WTC11 (cell line): ENCODE results near the gene AZIN2. TPM values are rescaled to one million over a fixed set of nuclear protein-coding genes. Genes with fewer than 3 reads are reported as not detected.

Experiments used
- ATAC-seq: fragments of 200-7000 bp; cut with Tn5 transposase; 2 replicates; pipeline ENCODE4 v1.10.0; 2021; ENCODE audit warnings: mild to moderate bottlenecking, moderate library complexity
- CTCF ChIA-PET: fragments of 300-600 bp; sonication (Branson Sonifier 250); formaldehyde crosslinking; loops from one replicate; lab custom pipeline; 2021; ENCODE audit warnings: antibody characterized with exemption; lab: Charles Lee
- POLR2A ChIA-PET: fragments of 350-600 bp; sonication (Branson Sonifier 250); formaldehyde crosslinking; loops from one replicate; lab custom pipeline; 2021; ENCODE audit warnings: antibody characterized with exemption; lab: Charles Lee
- DNase-seq: peaks from one replicate; pipeline ENCODE4 v3.0.0; 2021; ENCODE audit warnings: low spot score
- H3K27ac Mint-ChIP-seq: 2 replicates; pipeline ENCODE4 v1.8.0; 2021; ENCODE audit warnings: mixed read lengths
- H3K27me3 Mint-ChIP-seq: 2 replicates; pipeline ENCODE4 v1.8.0; 2021; ENCODE audit warnings: low read depth, mild to moderate bottlenecking, moderate library complexity, mixed read lengths
- H3K36me3 Mint-ChIP-seq: 2 replicates; pipeline ENCODE4 v1.8.0; 2021; ENCODE audit warnings: mixed read lengths
- H3K4me1 Mint-ChIP-seq: 2 replicates; pipeline ENCODE4 v1.8.0; 2022; ENCODE audit warnings: mixed read lengths
- H3K4me3 Mint-ChIP-seq: 2 replicates; pipeline ENCODE4 v1.8.0; 2021; ENCODE audit warnings: mild to moderate bottlenecking, moderate library complexity, mixed read lengths
- H3K9me3 Mint-ChIP-seq: 2 replicates; pipeline ENCODE4 v1.8.0; 2021; ENCODE audit warnings: mixed read lengths
- CREM ChIP-seq: sonication (generic); formaldehyde crosslinking; IDR thresholded peaks from 2 replicates; pipeline ENCODE4 v1.8.1; 2022; ENCODE audit warnings: mild to moderate bottlenecking, missing genetic modification reagents, moderate library complexity
- ETV6 ChIP-seq: sonication (generic); formaldehyde crosslinking; IDR thresholded peaks from 2 replicates; pipeline ENCODE4 v1.8.1; 2022; ENCODE audit warnings: mild to moderate bottlenecking, missing genetic modification reagents
- GRHL2 ChIP-seq: fragments of 250-450 bp; sonication (Bioruptor Pico); IDR thresholded peaks from 2 replicates; pipeline ENCODE4 v1.8.0; 2022; ENCODE audit warnings: mild to moderate bottlenecking, moderate library complexity; ENCODE audit not compliant: insufficient replicate concordance, severe bottlenecking
- IRF2 ChIP-seq: sonication (generic); formaldehyde crosslinking; IDR thresholded peaks from 2 replicates; pipeline ENCODE4 v1.8.0; 2022; ENCODE audit warnings: low read depth, missing genetic modification reagents, borderline replicate concordance
- JAZF1 ChIP-seq: fragments of 250-450 bp; sonication (Bioruptor Pico); IDR thresholded peaks from 2 replicates; pipeline ENCODE4 v1.9.0; 2021; ENCODE audit warnings: moderate library complexity, mild to moderate bottlenecking, inconsistent platforms
- JUN ChIP-seq: sonication (generic); formaldehyde crosslinking; IDR thresholded peaks from 2 replicates; pipeline ENCODE4 v1.8.0; 2023; ENCODE audit warnings: mild to moderate bottlenecking, missing genetic modification reagents
- NFE2L1 ChIP-seq: sonication (generic); formaldehyde crosslinking; IDR thresholded peaks from 2 replicates; pipeline ENCODE4 v1.8.1; 2023; ENCODE audit warnings: missing genetic modification reagents
- NR3C1 ChIP-seq: sonication (generic); formaldehyde crosslinking; conservative IDR thresholded peaks from 2 replicates; pipeline ENCODE4 v1.8.1; 2023; ENCODE audit warnings: low read depth, mild to moderate bottlenecking, missing genetic modification reagents
- OVOL2 ChIP-seq: fragments of 250-450 bp; sonication (Bioruptor Pico); IDR thresholded peaks from 2 replicates; pipeline ENCODE4 v1.9.0; 2021; ENCODE audit warnings: mild to moderate bottlenecking, borderline replicate concordance
- PRDM15 ChIP-seq: sonication (generic); formaldehyde crosslinking; IDR thresholded peaks from 2 replicates; pipeline ENCODE4 v1.8.0; 2022; ENCODE audit warnings: missing genetic modification reagents
- RORB ChIP-seq: fragments of 250-450 bp; sonication (Bioruptor Pico); IDR thresholded peaks from 2 replicates; pipeline ENCODE4 v1.9.0; 2021; ENCODE audit warnings: mild to moderate bottlenecking
- SMAD3 ChIP-seq: sonication (generic); formaldehyde crosslinking; IDR thresholded peaks from 2 replicates; pipeline ENCODE4 v1.8.0; 2022; ENCODE audit warnings: missing genetic modification reagents, mild to moderate bottlenecking, borderline replicate concordance
- TEAD1 ChIP-seq: sonication (generic); formaldehyde crosslinking; IDR thresholded peaks from 2 replicates; pipeline ENCODE4 v1.8.0; 2022; ENCODE audit warnings: mild to moderate bottlenecking, missing genetic modification reagents
- USF1 ChIP-seq: sonication (generic); formaldehyde crosslinking; IDR thresholded peaks from 2 replicates; pipeline ENCODE4 v1.8.0; 2022; ENCODE audit warnings: mild to moderate bottlenecking, missing genetic modification reagents
- ZNF121 ChIP-seq: sonication (generic); formaldehyde crosslinking; IDR thresholded peaks from 2 replicates; pipeline ENCODE4 v1.8.0; 2023; ENCODE audit warnings: missing genetic modification reagents
- ZNF281 ChIP-seq: sonication (generic); formaldehyde crosslinking; IDR thresholded peaks from 2 replicates; pipeline ENCODE4 v1.8.0; 2023; ENCODE audit warnings: mild to moderate bottlenecking, missing genetic modification reagents
- ZNF671 ChIP-seq: fragments of 250-450 bp; sonication (Bioruptor Pico); IDR thresholded peaks from 2 replicates; pipeline ENCODE4 v1.8.0; 2021; ENCODE audit warnings: mild to moderate bottlenecking
- total RNA-seq: library from RNA; stranded (reverse); gene quantifications from 3 replicates; pipeline ENCODE4 v1.2.3, GENCODE V29; 2021
- TF ChIP-seq, protein P1 (sequence below): fragments of 200-600 bp; IDR thresholded peaks from 2 replicates; pipeline ENCODE4 v1.8.0; 2022; ENCODE audit warnings: antibody characterized with exemption
- TF ChIP-seq, protein P2 (sequence below): sonication (generic); formaldehyde crosslinking; conservative IDR thresholded peaks from 2 replicates; pipeline ENCODE4 v1.8.1; 2023; ENCODE audit warnings: mild to moderate bottlenecking, low read depth, missing genetic modification reagents, moderate library complexity
- TF ChIP-seq, protein P3 (sequence below): sonication (generic); formaldehyde crosslinking; IDR thresholded peaks from 2 replicates; pipeline ENCODE4 v1.8.1; 2022; ENCODE audit warnings: low read depth, mild to moderate bottlenecking, moderate library complexity, missing genetic modification reagents, borderline replicate concordance

The AZIN2 gene
- total RNA-seq, 1 experiment from 2014 or later: 1.7 TPM

DNA sequence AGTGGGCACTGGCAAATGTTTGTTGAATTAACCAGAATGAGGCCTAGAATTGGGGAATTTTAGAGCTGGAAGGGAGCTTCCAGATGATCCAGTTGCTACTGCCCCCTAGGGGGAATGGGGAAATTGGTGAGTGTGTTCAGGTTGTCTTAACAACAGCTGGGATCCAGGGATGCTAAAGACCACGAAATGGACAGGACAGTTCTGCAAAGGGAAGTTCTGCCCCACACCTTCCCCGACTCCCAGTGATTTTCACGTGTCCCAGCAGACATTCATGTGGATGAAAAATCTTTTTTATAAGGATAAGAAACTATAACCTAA is 67.0 kb downstream of the AZIN2 start:
- POLR2A ChIA-PET: interaction anchor here (0.6 kb wide), 1 partner anchor 22 kb away, joined by 3 read pairs; no protein-coding TSS in a partner anchor
- Mint-ChIP-seq H3K36me3 (peaks cover 8% of the 10 kb centered on the region), H3K27me3 (no peaks in the 10 kb centered on the region; the same call in 1 of the 2 replicates), H3K4me1 (peaks cover 41% of the 10 kb centered on the region), H3K9me3 (no peaks in the 10 kb centered on the region), H3K27ac (no peak overlapping the region), H3K4me3 (no peak overlapping the region)
- CTCF ChIA-PET: interaction anchor here (0.7 to 1.1 kb wide), 14 partner anchors 8 to 148 kb away, joined by 3 to 23 read pairs (median 5); partner anchors contain the start of gene TRIM62
- DNase-seq (peak; percentile 47), ATAC-seq (no peak)
- no peak for TF ChIP-seq ZNF121 (CRISPR knock-in tag)
- TF ChIP-seq ETV6 (CRISPR knock-in tag): no peak
- TF ChIP-seq, protein P1, sequence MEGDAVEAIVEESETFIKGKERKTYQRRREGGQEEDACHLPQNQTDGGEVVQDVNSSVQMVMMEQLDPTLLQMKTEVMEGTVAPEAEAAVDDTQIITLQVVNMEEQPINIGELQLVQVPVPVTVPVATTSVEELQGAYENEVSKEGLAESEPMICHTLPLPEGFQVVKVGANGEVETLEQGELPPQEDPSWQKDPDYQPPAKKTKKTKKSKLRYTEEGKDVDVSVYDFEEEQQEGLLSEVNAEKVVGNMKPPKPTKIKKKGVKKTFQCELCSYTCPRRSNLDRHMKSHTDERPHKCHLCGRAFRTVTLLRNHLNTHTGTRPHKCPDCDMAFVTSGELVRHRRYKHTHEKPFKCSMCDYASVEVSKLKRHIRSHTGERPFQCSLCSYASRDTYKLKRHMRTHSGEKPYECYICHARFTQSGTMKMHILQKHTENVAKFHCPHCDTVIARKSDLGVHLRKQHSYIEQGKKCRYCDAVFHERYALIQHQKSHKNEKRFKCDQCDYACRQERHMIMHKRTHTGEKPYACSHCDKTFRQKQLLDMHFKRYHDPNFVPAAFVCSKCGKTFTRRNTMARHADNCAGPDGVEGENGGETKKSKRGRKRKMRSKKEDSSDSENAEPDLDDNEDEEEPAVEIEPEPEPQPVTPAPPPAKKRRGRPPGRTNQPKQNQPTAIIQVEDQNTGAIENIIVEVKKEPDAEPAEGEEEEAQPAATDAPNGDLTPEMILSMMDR: peak; percentile 29; the same call in 1 of the 2 replicates
- TF ChIP-seq OVOL2 (CRISPR knock-in tag): no peak
- TF ChIP-seq JAZF1 (CRISPR knock-in tag): no peak
- no peak for TF ChIP-seq USF1 (CRISPR knock-in tag)
- no peak for TF ChIP-seq SMAD3
- no peak for TF ChIP-seq CREM (CRISPR knock-in tag)

- peaks cover 40% of the 10 kb centered on the region for H3K4me1 Mint-ChIP-seq
- POLR2A ChIA-PET: no interaction called here
- ATAC-seq: no peak
- peaks cover 10% of the 10 kb centered on the region for H3K36me3 Mint-ChIP-seq
- H3K27me3 Mint-ChIP-seq: no peaks in the 10 kb centered on the region; the same call in 1 of the 2 replicates
- CTCF ChIA-PET: interaction anchor here (0.7 to 1.1 kb wide), 11 partner anchors 9 to 82 kb away, joined by 3 to 23 read pairs (median 5); partner anchors contain the start of gene TRIM62
- H3K9me3 Mint-ChIP-seq: no peaks in the 10 kb centered on the region
- no peak for TF ChIP-seq NR3C1 (CRISPR knock-in tag)
- TF ChIP-seq NFE2L1 (CRISPR knock-in tag): no peak
- no peak for TF ChIP-seq JAZF1 (CRISPR knock-in tag)
- no peak for TF ChIP-seq ZNF121 (CRISPR knock-in tag)
- no peak for TF ChIP-seq ZNF671 (CRISPR knock-in tag)
- TF ChIP-seq TEAD1: no peak
- no peak for TF ChIP-seq ZNF281 (CRISPR knock-in tag)
- TF ChIP-seq, protein P2, sequence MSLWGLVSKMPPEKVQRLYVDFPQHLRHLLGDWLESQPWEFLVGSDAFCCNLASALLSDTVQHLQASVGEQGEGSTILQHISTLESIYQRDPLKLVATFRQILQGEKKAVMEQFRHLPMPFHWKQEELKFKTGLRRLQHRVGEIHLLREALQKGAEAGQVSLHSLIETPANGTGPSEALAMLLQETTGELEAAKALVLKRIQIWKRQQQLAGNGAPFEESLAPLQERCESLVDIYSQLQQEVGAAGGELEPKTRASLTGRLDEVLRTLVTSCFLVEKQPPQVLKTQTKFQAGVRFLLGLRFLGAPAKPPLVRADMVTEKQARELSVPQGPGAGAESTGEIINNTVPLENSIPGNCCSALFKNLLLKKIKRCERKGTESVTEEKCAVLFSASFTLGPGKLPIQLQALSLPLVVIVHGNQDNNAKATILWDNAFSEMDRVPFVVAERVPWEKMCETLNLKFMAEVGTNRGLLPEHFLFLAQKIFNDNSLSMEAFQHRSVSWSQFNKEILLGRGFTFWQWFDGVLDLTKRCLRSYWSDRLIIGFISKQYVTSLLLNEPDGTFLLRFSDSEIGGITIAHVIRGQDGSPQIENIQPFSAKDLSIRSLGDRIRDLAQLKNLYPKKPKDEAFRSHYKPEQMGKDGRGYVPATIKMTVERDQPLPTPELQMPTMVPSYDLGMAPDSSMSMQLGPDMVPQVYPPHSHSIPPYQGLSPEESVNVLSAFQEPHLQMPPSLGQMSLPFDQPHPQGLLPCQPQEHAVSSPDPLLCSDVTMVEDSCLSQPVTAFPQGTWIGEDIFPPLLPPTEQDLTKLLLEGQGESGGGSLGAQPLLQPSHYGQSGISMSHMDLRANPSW (CRISPR knock-in tag): no peak
- no peak for TF ChIP-seq PRDM15 (CRISPR knock-in tag)
- no peak for TF ChIP-seq JUN (CRISPR knock-in tag)
- TF ChIP-seq GRHL2 (CRISPR knock-in tag): no peak
- TF ChIP-seq, protein P3, sequence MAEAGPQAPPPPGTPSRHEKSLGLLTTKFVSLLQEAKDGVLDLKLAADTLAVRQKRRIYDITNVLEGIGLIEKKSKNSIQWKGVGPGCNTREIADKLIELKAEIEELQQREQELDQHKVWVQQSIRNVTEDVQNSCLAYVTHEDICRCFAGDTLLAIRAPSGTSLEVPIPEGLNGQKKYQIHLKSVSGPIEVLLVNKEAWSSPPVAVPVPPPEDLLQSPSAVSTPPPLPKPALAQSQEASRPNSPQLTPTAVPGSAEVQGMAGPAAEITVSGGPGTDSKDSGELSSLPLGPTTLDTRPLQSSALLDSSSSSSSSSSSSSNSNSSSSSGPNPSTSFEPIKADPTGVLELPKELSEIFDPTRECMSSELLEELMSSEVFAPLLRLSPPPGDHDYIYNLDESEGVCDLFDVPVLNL (CRISPR knock-in tag): no peak
- TF ChIP-seq IRF2 (CRISPR knock-in tag): no peak
- TF ChIP-seq RORB (CRISPR knock-in tag): no peak
- TF ChIP-seq, all 79 proteins: peak for 0
- no peak for DNase-seq
- Mint-ChIP-seq H3K27ac (no peak overlapping the region; the same call in 1 of the 2 replicates), H3K4me3 (no peak overlapping the region)
Observed at GRCh38 chr1:33148615-33149014, 67.7 kb downstream of the AZIN2 start.
